HEK293 (cell line): ENCODE measurements around the gene KRTAP12-1.

Experiments used
- CTCF ChIA-PET: fragments of 350-600 bp; formaldehyde crosslinking; extraction: SDS; loops from one replicate; lab custom pipeline; 2021; ENCODE audit warnings: antibody characterized with exemption; lab: Yijun Ruan, JAX
- POLR2A ChIA-PET: fragments of 300-600 bp; formaldehyde crosslinking; extraction: SDS; loops from one replicate; lab custom pipeline; 2020; ENCODE audit warnings: antibody characterized with exemption, inconsistent platforms; lab: Yijun Ruan, JAX
- H3K27ac ChIP-seq: fragments of 200-500 bp; sonication (Bioruptor generic); 2 replicates; pipeline ENCODE4 v1.5.1; 2014; ENCODE audit warnings: low read depth, low read length, control low read depth, inconsistent platforms; ENCODE audit errors: extremely low read depth
- H3K36me3 ChIP-seq, 2 experiments: fragments of 200-500 bp in 1 of 2; sonication (Bioruptor generic) in 1 of 2; 1 replicate in 1 of 2; 2 replicates in 1 of 2; pipeline ENCODE4 v1.5.1; 2014 to 2017; ENCODE audit warnings: inconsistent platforms in 2 of 2, low read length in 2 of 2; ENCODE audit not compliant: control insufficient read depth in 2 of 2, insufficient read depth in 1 of 2
- H3K4me1 ChIP-seq: fragments of 200-500 bp; sonication (Bioruptor generic); 2 replicates; pipeline ENCODE4 v1.5.1; 2014; ENCODE audit warnings: mild to moderate bottlenecking, low read length, inconsistent platforms; ENCODE audit not compliant: control insufficient read depth, insufficient read depth
- H3K4me3 ChIP-seq: 2 replicates; pipeline ENCODE4 v1.5.1; 2011; ENCODE audit warnings: low read depth, mild to moderate bottlenecking, control low read depth, low read length, moderate library complexity
- H3K9me3 ChIP-seq: fragments of 200-500 bp; sonication (Bioruptor generic); 2 replicates; pipeline ENCODE4 v1.5.1; 2014; ENCODE audit warnings: low read depth, low read length, inconsistent platforms; ENCODE audit not compliant: control insufficient read depth, insufficient read depth
- BCL6B ChIP-seq: fragments of 450-650 bp; formaldehyde crosslinking; IDR thresholded peaks from 2 replicates; pipeline ENCODE4 v1.5.1; 2017; ENCODE audit warnings: missing biosample characterization, missing genetic modification characterization
- TSHZ1 ChIP-seq: fragments of 450-650 bp; formaldehyde crosslinking; IDR thresholded peaks from 2 replicates; pipeline ENCODE4 v1.5.1; 2016; ENCODE audit warnings: missing biosample characterization, missing genetic modification characterization, borderline replicate concordance
- ZBTB26 ChIP-seq: fragments of 450-650 bp; formaldehyde crosslinking; optimal IDR thresholded peaks from 2 replicates; pipeline ENCODE3; 2016; ENCODE audit warnings: missing biosample characterization, mild to moderate bottlenecking, missing genetic modification characterization
- ZNF10 ChIP-seq: fragments of 450-650 bp; formaldehyde crosslinking; IDR thresholded peaks from 2 replicates; pipeline ENCODE4 v1.5.1; 2017; ENCODE audit warnings: missing biosample characterization, missing genetic modification characterization
- ZNF112 ChIP-seq: fragments of 450-650 bp; formaldehyde crosslinking; IDR thresholded peaks from 2 replicates; pipeline ENCODE4 v1.5.0; 2017; ENCODE audit warnings: missing biosample characterization, missing genetic modification characterization
- ZNF155 ChIP-seq: fragments of 450-650 bp; formaldehyde crosslinking; IDR thresholded peaks from 2 replicates; pipeline ENCODE4 v1.5.1; 2016; ENCODE audit warnings: missing biosample characterization, missing genetic modification characterization
- ZNF157 ChIP-seq: fragments of 450-650 bp; formaldehyde crosslinking; IDR thresholded peaks from 2 replicates; pipeline ENCODE4 v1.5.1; 2016; ENCODE audit warnings: missing biosample characterization, missing genetic modification characterization
- ZNF175 ChIP-seq: fragments of 450-650 bp; formaldehyde crosslinking; IDR thresholded peaks from 2 replicates; pipeline ENCODE4 v1.5.1; 2016; ENCODE audit warnings: missing biosample characterization, missing genetic modification characterization
- ZNF211 ChIP-seq: fragments of 450-650 bp; formaldehyde crosslinking; IDR thresholded peaks from 2 replicates; pipeline ENCODE4 v1.5.1; 2016; ENCODE audit warnings: low read depth, missing biosample characterization, missing genetic modification characterization
- ZNF24 ChIP-seq: fragments of 450-650 bp; formaldehyde crosslinking; IDR thresholded peaks from 2 replicates; pipeline ENCODE4 v1.5.1; 2016; ENCODE audit warnings: missing biosample characterization, missing genetic modification characterization
- ZNF48 ChIP-seq: fragments of 450-650 bp; formaldehyde crosslinking; IDR thresholded peaks from 2 replicates; pipeline ENCODE4 v1.5.1; 2016; ENCODE audit warnings: missing biosample characterization, missing genetic modification characterization
- ZNF513 ChIP-seq: fragments of 450-650 bp; IDR thresholded peaks from 2 replicates; pipeline ENCODE4 v1.5.1; 2018; ENCODE audit warnings: missing biosample characterization, missing genetic modification characterization
- ZNF521 ChIP-seq: fragments of 450-650 bp; formaldehyde crosslinking; IDR thresholded peaks from 2 replicates; pipeline ENCODE4 v1.5.1; 2017; ENCODE audit warnings: missing biosample characterization, mild to moderate bottlenecking, missing genetic modification characterization
- ZNF658 ChIP-seq: fragments of 450-650 bp; formaldehyde crosslinking; IDR thresholded peaks from 2 replicates; pipeline ENCODE4; 2016; ENCODE audit warnings: missing biosample characterization, missing genetic modification characterization
- ZNF664 ChIP-seq: fragments of 450-650 bp; formaldehyde crosslinking; IDR thresholded peaks from 2 replicates; pipeline ENCODE4 v1.5.1; 2016; ENCODE audit warnings: missing biosample characterization, missing genetic modification characterization
- ZNF791 ChIP-seq: fragments of 450-650 bp; formaldehyde crosslinking; IDR thresholded peaks from 2 replicates; pipeline ENCODE4 v1.5.1; 2016; ENCODE audit warnings: missing biosample characterization, missing genetic modification characterization
- ZSCAN23 ChIP-seq: fragments of 450-650 bp; formaldehyde crosslinking; IDR thresholded peaks from 2 replicates; pipeline ENCODE4 v1.5.1; 2016; ENCODE audit warnings: missing biosample characterization, missing genetic modification characterization
- TF ChIP-seq, protein P1 (sequence below): fragments of 450-650 bp; formaldehyde crosslinking; IDR thresholded peaks from 2 replicates; pipeline ENCODE4 v1.5.1; 2016; ENCODE audit warnings: missing biosample characterization, missing genetic modification characterization
- TF ChIP-seq, protein P2 (sequence below): fragments of 450-650 bp; formaldehyde crosslinking; IDR thresholded peaks from 2 replicates; pipeline ENCODE4 v1.5.1; 2016; ENCODE audit warnings: missing biosample characterization, missing genetic modification characterization
- TF ChIP-seq, protein P3 (sequence below): fragments of 450-650 bp; formaldehyde crosslinking; IDR thresholded peaks from 2 replicates; pipeline ENCODE4 v1.5.1; 2016; ENCODE audit warnings: missing biosample characterization, missing genetic modification characterization

The KRTAP12-1 gene

GRCh38 chr21:44713846-44714245 lies 31.9 kb upstream of the KRTAP12-1 start (continued):
- TF ChIP-seq TSHZ1 (tag by site-specific recombination) (no peak), BCL6B (tag by site-specific recombination) (no peak)

DNA sequence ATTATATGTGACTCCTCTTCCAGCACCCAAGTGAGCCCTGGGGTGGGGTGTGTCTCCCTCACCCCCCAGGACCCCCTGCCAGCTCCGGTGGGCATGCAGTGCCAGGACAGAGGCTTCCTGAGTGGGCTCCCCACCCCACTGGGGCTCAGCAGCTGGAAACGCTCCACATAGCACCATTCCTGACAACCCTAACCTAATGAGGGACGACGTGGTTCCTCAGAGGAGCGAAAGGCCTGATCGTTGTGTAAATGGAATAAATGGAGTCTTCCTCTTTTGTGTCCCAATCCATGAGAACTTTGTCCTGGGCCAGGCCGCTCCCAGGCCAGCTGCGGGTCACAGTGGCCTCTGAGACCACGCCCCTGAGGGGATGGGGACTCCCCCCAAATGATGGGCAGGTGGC lies 31.2 kb upstream of the KRTAP12-1 start:
- CTCF ChIA-PET: interaction anchor here (0.9 kb wide), 1 partner anchor 9 kb away, joined by 3 read pairs; no protein-coding TSS in a partner anchor
- no peaks in the 10 kb centered on the region for H3K9me3 ChIP-seq

More for the DNA sequence above, 31.2 kb upstream of the KRTAP12-1 start:
- no peak overlapping the region for H3K27ac ChIP-seq
- TF ChIP-seq, protein P1, sequence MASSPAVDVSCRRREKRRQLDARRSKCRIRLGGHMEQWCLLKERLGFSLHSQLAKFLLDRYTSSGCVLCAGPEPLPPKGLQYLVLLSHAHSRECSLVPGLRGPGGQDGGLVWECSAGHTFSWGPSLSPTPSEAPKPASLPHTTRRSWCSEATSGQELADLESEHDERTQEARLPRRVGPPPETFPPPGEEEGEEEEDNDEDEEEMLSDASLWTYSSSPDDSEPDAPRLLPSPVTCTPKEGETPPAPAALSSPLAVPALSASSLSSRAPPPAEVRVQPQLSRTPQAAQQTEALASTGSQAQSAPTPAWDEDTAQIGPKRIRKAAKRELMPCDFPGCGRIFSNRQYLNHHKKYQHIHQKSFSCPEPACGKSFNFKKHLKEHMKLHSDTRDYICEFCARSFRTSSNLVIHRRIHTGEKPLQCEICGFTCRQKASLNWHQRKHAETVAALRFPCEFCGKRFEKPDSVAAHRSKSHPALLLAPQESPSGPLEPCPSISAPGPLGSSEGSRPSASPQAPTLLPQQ (tag by site-specific recombination): no peak
- TF ChIP-seq ZNF211 (no peak), ZNF521 (no peak), ZNF664 (tag by site-specific recombination) (no peak), ZBTB26 (tag by site-specific recombination) (no peak), ZNF155 (tag by site-specific recombination) (no peak), ZNF48 (no peak), ZNF112 (no peak), ZNF791 (tag by site-specific recombination) (no peak), ZNF10 (no peak), ZNF175 (no peak), ZNF24 (tag by site-specific recombination) (no peak), ZNF658 (no peak), ZNF157 (no peak), ZSCAN23 (tag by site-specific recombination) (no peak), ZNF513 (tag by site-specific recombination) (no peak)
- TF ChIP-seq, protein P2, sequence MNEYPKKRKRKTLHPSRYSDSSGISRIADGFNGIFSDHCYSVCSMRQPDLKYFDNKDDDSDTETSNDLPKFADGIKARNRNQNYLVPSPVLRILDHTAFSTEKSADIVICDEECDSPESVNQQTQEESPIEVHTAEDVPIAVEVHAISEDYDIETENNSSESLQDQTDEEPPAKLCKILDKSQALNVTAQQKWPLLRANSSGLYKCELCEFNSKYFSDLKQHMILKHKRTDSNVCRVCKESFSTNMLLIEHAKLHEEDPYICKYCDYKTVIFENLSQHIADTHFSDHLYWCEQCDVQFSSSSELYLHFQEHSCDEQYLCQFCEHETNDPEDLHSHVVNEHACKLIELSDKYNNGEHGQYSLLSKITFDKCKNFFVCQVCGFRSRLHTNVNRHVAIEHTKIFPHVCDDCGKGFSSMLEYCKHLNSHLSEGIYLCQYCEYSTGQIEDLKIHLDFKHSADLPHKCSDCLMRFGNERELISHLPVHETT (tag by site-specific recombination): no peak
- TF ChIP-seq, protein P3, sequence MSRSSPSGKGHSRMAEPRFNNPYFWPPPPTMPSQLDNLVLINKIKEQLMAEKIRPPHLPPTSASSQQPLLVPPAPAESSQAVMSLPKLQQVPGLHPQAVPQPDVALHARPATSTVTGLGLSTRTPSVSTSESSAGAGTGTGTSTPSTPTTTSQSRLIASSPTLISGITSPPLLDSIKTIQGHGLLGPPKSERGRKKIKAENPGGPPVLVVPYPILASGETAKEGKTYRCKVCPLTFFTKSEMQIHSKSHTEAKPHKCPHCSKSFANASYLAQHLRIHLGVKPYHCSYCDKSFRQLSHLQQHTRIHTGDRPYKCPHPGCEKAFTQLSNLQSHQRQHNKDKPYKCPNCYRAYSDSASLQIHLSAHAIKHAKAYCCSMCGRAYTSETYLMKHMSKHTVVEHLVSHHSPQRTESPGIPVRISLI (tag by site-specific recombination): no peak
- H3K4me1 ChIP-seq: peaks cover 6% of the 10 kb centered on the region; the same call in 1 of the 2 replicates
- POLR2A ChIA-PET: interaction anchor here (0.6 kb wide), 1 partner anchor 7 kb away, joined by 3 read pairs; no protein-coding TSS in a partner anchor
- no peaks in the 10 kb centered on the region for H3K36me3 ChIP-seq
- no peak overlapping the region for H3K4me3 ChIP-seq
